Measurements from ENCODE around the gene TMEM179.
A peak's percentile ranks its signal among the peaks of the same experiment; 100 is the strongest.
"Not testable (repeated sequence)": the region's sequence is repeated elsewhere in the genome, so short reads cannot be mapped to it uniquely, and the experiment has no call there.

The TMEM179 gene

DNA sequence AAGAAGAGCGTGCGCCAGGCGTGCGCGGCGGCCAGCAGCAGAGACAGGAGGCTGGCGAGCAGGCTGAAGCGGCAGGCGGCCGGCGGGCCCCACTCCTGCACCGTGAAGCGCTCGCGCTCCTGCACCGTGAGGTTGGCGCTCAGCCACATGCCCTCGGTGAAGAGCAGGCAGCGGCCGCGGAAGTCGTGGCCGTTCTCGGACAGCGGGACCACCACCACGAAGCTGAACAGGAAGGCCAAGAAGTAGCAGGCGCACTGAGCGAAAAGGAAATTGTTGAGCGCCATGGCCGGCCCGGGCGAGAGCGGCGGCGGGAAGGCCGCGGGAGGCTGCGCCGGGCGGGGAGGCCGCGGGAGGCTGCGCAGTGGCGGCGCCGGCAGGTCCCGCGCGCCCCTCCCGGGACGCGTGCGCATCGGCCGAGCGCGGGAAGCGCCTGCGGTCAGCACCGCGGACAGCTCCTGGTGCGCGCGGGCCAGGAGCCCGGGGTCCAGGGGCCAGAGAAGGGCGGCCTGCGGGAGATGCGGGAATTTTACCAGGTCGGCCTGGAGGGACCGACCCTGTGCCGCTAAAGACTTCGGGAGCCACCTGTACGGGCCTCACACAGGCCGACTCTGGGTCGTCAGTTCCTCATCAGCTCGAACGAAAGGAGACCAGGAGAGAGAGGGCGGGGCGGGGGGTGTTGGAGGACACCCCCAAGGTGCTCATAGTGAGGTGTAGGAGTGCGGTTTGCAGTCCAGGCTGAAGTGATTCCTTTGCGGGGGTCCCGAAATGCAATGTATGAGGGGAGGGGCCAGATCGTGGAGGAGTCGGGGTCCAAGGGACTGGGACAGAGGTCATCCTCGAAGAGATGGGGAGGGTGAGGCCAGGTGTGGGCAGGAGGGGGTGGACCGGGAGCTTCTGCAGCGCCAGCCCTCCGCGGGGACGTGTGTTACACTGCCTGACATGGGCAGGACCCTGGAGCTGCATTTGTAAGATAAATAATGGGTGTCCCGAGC is at the start of gene TMEM179:
TSS of gene TMEM179 (minus strand) at position 315 of the 992 bp plus-strand sequence. CDS start at position 284, 31 bp downstream.
- Mint-ChIP-seq H3K9me3 (peaks cover 7% of the 10 kb centered on the region), H3K27ac (no peak within 1 kb of the TSS), H3K27me3 (peaks cover 23% of the 10 kb centered on the region), H3K4me3 (no peak within 1 kb of the TSS), H3K4me1 (peaks cover 2% of the 10 kb centered on the region), H3K36me3 (no peaks in the 10 kb centered on the region)
- DNase-seq (ENCODE audit: low spot score in 2 of 2) = no peak
- ATAC-seq (ENCODE audit: low read depth) = no peak

DNA sequence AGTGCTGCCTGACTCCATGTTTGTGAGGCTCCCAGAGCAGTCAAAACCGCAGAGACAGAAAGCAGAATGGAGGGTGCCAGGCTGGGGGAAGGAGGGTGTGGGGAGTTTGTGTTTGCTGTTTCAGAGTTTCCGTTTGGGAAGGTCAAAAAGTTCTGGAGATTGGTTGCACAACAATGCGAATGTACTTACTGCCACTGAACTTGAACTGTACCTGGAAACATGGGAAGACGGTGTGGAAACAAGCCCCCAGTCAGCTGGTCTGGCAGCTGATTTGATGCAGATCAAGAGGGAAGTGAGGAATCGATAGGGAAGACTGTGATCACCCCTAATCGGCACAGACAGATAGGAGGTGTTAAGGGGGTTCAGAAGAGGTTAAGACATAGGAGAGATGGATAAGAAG is 49.5 kb upstream of the TMEM179 start:
- Mint-ChIP-seq H3K27me3 (no peaks in the 10 kb centered on the region), H3K4me1 (peaks cover 45% of the 10 kb centered on the region), H3K27ac (peak overlapping the region; percentile 99), H3K9me3 (peaks cover 1% of the 10 kb centered on the region), H3K4me3 (no peak overlapping the region), H3K36me3 (no peaks in the 10 kb centered on the region)
- DNase-seq (ENCODE audit: low spot score in 2 of 2) (no peak), ATAC-seq (ENCODE audit: low read depth) (no peak)

DNA sequence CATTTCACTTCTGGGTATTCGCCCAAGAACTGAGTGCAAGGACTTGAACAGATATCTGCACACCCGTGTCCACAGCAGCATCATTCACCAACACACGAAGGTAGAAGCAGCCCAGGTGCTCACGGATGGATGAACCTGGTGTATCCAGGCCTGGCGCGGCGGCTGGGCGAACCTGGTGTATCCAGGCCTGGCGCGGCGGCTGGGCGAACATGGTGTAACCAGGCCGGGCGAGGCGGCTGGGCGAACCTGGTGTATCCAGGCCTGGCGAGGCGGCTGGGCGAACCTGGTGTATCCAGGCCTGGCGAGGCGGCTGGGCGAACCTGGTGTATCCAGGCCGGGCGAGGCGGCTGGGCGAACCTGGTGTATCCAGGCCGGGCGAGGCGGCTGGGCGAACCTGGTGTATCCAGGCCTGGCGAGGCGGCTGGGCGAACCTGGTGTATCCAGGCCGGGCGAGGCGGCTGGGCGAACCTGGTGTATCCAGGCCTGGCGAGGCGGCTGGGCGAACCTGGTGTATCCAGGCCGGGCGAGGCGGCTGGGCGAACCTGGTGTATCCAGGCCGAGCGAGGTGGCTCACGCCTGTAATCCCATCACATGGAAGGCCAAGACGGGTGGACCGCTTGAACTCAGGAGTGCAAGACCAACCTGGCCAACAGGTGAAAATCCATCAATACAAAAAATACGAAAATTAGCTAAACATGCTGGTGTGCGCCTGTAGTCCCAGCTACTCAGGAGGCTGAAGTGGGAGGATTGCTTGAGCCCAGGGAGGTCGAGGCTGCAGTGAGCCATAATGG is 48.8 kb upstream of the TMEM179 start:
- ATAC-seq (ENCODE audit: low read depth) = not testable (repeated sequence)
- H3K4me1 Mint-ChIP-seq = peaks cover 43% of the 10 kb centered on the region

DNA sequence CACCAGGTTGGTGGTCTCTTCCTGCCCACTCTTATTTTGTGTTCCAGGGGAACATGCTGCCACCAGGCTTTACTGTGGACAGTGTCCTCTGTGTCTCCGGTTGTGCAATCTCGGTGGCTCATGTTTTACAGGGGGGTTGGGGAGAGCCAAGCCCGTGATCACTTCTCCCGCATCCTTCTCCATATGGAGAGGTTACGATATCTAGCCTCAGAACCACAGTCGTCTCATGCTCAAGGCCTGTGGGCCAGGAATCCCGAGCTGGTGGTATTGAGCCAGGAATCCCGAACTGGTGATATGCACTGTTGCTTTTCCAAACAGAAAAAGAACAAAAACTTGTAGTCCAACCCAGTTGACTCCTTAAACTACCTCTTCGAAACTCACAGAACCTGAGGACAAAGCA is 47.8 kb upstream of the TMEM179 start:
- Mint-ChIP-seq H3K27me3 (no peaks in the 10 kb centered on the region), H3K9me3 (peaks cover 1% of the 10 kb centered on the region), H3K4me1 (peaks cover 39% of the 10 kb centered on the region), H3K4me3 (no peak overlapping the region), H3K27ac (no peak overlapping the region), H3K36me3 (no peaks in the 10 kb centered on the region)
- ATAC-seq (ENCODE audit: low read depth) (no peak), DNase-seq (ENCODE audit: low spot score in 2 of 2) (no peak)

More for the DNA sequence above, 48.8 kb upstream of the TMEM179 start:
- not testable (repeated sequence) for DNase-seq (ENCODE audit: low spot score in 2 of 2); H3K9me3 Mint-ChIP-seq; H3K4me3 Mint-ChIP-seq; H3K36me3 Mint-ChIP-seq; H3K27me3 Mint-ChIP-seq
- H3K27ac Mint-ChIP-seq = peak overlapping the region; percentile 99

DNA sequence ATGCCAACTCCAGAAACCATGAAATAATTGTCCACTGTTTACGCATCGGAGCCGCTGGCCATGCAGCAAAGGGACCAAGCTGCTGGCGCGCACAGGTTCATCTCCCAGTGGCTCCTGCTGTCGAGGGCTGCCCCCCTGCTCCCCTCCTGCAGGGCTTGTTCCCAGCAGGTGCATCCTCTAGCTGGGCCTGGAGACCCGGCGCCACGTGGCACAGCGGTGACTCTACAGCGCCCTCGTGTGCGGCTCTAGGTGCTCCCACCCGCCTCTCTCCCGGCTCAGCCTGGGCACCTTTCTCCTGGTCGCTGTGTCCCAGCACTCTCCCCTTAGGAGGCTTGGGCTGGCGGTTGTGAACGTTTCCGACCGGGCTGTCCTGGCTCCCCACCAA is 47.3 kb upstream of the TMEM179 start:
- no peaks in the 10 kb centered on the region for H3K27me3 Mint-ChIP-seq
- H3K4me3 Mint-ChIP-seq = no peak overlapping the region
- peaks cover 37% of the 10 kb centered on the region for H3K4me1 Mint-ChIP-seq
- peaks cover 1% of the 10 kb centered on the region for H3K9me3 Mint-ChIP-seq
- no peak for ATAC-seq (ENCODE audit: low read depth)
- no peak overlapping the region for H3K27ac Mint-ChIP-seq
- no peak for DNase-seq (ENCODE audit: low spot score in 2 of 2)
- H3K36me3 Mint-ChIP-seq = no peaks in the 10 kb centered on the region

DNA sequence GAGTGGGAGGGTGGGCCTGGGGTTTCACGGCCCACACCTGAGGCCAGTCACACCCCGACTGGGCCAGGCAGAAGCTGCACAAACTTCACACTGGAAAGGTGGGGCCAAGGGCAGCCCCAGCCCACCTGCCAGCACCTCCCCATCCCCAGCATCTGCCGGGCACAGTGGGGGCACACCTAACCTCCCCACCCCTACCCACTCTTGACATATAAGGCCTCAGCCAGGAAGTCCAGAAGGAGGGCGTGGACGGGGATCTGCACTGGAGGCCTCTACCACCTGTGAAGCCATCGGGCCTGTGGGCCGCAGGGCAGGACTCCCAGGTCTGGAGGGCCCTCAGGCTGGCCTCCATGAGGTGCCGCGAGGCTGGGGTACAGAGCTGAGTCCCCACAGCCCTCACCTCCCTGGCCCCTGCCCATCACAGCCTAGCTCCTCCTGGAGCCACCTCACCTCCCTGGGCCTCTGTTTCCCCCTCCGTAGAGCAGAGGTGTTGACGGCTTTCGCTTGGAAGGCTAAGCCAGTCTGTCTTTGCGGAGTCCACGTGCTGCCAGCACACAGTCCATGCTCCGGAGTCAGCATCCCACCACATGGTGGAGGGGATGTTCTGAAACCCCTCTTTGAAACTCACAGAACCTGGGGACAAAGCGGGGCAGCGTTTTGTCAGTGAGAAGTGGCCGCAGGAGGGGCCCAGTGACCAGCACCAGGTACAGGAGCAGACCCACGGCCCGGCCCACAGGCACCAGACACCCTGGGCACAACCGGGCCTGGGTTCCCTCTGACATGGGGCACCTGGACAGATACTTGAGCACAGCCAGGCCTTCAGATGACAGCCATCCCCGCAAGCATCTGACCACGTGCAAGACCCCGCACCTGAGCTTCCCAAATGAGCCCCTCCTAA is 46.7 kb upstream of the TMEM179 start:
- no peak overlapping the region for H3K27ac Mint-ChIP-seq
- H3K4me3 Mint-ChIP-seq = no peak overlapping the region
- DNase-seq (ENCODE audit: low spot score in 2 of 2) (no peak), ATAC-seq (ENCODE audit: low read depth) (no peak)
- H3K9me3 Mint-ChIP-seq = peaks cover 1% of the 10 kb centered on the region
- peaks cover 31% of the 10 kb centered on the region for H3K4me1 Mint-ChIP-seq
- no peaks in the 10 kb centered on the region for H3K36me3 Mint-ChIP-seq
- H3K27me3 Mint-ChIP-seq = no peaks in the 10 kb centered on the region

DNA sequence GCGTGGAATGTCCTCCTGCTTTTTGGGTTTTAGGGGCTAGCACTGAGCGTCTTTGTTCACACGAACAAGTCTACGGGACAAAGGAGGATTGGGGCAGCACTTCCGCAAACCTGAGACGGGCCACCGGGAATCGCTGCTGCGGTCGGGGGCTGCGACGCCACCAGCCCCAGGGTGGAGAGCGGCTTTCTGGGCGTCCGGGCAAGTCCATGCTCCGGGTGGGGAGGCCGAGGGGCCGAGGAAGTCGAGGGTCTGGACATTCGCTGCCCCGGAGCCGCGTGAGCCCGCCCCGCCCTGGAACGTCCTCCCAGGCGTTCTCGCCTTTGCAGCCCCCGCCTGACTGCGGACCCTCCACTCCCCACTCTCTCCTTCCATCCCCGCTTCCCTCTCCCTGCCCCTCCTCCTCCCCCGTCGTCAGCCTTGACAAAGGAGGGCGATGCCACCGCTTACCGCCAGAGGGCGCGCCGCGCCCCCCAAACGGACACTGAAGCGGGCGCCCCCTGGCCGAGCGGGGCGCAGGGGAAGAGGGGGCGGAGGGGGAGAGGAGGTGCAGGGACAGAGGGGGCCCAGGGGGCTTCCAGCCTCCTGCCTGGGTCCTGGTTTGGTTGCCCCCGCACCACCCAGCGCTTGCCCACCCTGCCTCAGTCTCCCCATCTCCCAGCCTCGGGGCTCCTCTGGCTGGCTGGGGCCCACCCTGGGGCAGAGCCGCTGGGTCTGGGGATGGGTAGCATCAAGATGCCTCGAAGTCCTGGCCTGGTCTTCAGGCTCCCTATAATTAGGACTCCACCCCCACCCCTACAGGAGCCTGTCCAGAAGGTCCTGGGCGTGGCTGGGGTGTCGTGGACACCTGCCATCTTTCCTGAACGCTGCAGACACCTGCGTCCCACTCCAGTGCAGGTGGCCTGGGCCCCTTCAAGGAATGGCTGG is 45.7 kb upstream of the TMEM179 start:
- ATAC-seq (ENCODE audit: low read depth) = peak; percentile 87
- H3K36me3 Mint-ChIP-seq = no peaks in the 10 kb centered on the region
- peak overlapping the region; percentile 87 for H3K27ac Mint-ChIP-seq
- H3K4me3 Mint-ChIP-seq = peak overlapping the region; percentile 88
- peaks cover 1% of the 10 kb centered on the region for H3K9me3 Mint-ChIP-seq
- H3K27me3 Mint-ChIP-seq = no peaks in the 10 kb centered on the region
- peak; percentile 85 to 91 for DNase-seq (ENCODE audit: low spot score in 2 of 2)
- peaks cover 22% of the 10 kb centered on the region for H3K4me1 Mint-ChIP-seq

DNA sequence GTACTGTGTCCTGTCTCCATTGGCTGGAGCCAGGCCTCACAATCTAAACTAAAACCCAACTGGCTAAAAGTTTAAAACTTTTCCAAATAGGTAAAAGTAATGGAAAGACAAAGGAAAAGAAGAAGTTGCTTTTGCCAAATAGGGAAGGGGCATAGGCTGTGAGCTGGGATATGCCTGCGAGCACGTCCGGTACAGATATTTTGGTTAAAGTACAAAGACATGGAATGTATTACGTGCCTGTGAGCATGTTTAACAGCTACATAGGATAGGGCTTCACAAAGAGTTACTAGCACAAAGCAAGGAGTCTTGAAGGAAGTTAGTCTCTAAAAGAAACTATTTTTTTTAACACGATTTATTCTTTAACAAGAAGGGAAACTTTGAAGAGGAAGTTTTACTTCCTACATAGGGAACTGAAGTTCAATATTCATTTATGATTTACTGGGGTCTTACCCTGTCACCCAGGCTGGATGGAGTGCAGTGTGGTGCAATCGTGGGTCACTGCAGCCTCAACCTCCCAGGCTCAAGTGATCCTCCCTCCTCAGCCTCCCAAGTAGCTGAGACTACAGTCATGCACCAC is 43.0 kb upstream of the TMEM179 start:
- peaks cover 18% of the 10 kb centered on the region for H3K4me1 Mint-ChIP-seq
- ATAC-seq (ENCODE audit: low read depth) (peak; percentile 36), DNase-seq (ENCODE audit: low spot score in 2 of 2) (no peak)
- no peaks in the 10 kb centered on the region for H3K9me3 Mint-ChIP-seq
- no peaks in the 10 kb centered on the region for H3K36me3 Mint-ChIP-seq
- no peaks in the 10 kb centered on the region for H3K27me3 Mint-ChIP-seq
- H3K27ac Mint-ChIP-seq = peak overlapping the region; percentile 75
- H3K4me3 Mint-ChIP-seq = no peak overlapping the region

DNA sequence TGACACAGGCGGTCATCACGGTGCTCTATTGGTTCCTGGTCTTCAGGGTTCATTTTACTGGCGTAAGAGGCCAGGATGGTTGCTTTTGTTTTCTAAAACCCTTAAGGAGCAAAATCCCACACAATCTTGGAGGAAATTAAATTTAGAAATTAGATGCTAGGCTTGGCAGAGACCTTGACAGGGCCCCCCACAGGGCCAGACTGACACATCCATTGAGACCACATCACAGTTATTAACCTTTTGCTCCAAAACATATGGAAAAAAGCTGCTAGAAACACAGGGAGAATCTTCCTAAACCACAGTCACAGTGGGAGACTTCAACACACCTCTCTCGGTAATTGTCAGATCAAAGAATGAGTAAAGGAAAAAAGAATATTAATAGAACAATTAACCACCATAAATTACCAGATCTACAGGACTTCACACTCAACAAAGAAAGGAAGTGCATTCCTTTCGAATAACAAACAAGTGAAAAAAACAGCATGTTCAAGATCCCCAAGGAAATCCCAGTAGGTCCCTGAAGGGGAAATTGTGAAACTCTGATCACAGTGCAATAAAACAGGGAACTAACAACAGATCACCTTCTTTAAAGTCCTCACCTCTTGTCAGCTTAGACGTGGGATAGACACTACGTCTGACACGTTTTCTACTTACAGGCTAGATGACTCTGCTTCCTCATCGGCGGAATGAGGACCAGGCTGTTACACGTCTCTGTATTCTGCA is 40.2 kb upstream of the TMEM179 start:
- Mint-ChIP-seq H3K27ac (no peak overlapping the region), H3K36me3 (no peaks in the 10 kb centered on the region), H3K4me3 (no peak overlapping the region)

DNA sequence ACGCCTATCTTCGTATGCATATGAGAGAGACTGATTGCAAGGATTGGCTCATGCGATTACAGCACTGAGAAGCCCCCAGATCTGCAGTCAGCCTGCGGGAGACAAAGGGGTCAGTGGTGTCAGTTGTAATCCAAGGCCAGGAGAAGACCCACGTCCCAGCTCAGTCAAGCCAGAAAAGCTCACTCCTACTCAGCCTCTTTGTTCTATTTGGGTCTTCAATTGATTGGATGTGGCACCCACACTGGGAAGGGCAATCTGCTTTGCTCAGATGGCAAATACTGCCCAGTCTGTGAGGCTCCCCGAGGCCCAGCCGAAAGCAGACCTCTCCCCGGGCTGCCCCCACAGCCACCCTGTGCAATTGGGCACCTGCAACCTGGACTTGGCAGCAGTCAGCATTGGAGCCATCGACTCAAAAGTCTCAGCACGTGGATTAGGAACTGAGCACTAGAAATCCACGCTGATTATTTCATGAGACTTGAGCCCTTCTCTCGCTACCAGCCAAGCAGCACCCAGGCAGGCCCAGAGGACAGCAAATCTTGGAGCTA is 39.6 kb upstream of the TMEM179 start:
- DNase-seq (ENCODE audit: low spot score in 2 of 2) (no peak), ATAC-seq (ENCODE audit: low read depth) (no peak)
- Mint-ChIP-seq H3K36me3 (no peaks in the 10 kb centered on the region), H3K4me1 (peaks cover 13% of the 10 kb centered on the region), H3K27me3 (no peaks in the 10 kb centered on the region), H3K27ac (no peak overlapping the region), H3K4me3 (no peak overlapping the region), H3K9me3 (no peaks in the 10 kb centered on the region)

More for the DNA sequence above, 40.2 kb upstream of the TMEM179 start:
- DNase-seq (ENCODE audit: low spot score in 2 of 2) (no peak), ATAC-seq (ENCODE audit: low read depth) (no peak)
- Mint-ChIP-seq H3K27me3 (no peaks in the 10 kb centered on the region), H3K9me3 (no peaks in the 10 kb centered on the region), H3K4me1 (peaks cover 15% of the 10 kb centered on the region)

DNA sequence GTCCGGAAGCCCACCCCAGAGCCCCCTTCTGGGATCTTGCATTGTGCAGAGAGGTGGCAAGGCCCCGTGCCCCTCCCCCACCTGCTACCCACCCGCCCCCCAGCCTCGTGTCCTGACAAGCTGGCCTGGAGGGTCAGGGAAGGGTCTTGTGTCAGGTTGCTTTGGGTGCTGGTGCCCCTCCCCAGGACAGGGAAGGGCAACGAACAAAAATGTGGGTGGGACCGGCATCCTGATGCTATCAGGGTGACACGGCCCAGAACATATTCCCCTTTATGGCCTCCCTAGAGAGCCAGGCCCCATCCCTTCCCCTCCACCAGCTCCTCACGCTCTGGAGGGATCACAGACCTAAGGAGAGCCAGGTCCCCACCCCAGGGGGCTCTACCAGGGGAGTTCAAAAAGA is 38.7 kb upstream of the TMEM179 start:
- H3K36me3 Mint-ChIP-seq = no peaks in the 10 kb centered on the region
- DNase-seq (ENCODE audit: low spot score in 2 of 2) (no peak), ATAC-seq (ENCODE audit: low read depth) (no peak)
- peaks cover 9% of the 10 kb centered on the region for H3K4me1 Mint-ChIP-seq
- H3K4me3 Mint-ChIP-seq = no peak overlapping the region
- peaks cover 2% of the 10 kb centered on the region for H3K27me3 Mint-ChIP-seq
- H3K27ac Mint-ChIP-seq = no peak overlapping the region
- no peaks in the 10 kb centered on the region for H3K9me3 Mint-ChIP-seq

DNA sequence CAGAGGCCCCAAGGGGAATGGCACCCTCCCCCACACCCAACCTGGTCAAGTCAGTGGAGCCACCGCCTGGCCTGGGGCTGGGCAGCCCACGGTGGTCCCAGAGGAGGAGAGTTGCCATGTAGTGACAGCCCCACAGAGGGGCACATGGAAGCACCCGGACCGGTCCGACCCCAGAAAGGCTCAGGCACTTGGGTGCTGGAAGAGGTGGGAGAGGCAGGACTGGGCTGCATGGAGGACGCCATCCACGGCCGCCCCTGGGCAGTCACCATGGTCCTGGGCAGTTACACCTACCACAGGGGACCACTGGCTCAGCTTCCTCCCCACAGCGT is 37.9 kb upstream of the TMEM179 start:
- H3K36me3 Mint-ChIP-seq = no peaks in the 10 kb centered on the region
- H3K4me3 Mint-ChIP-seq = no peak overlapping the region
- no peak overlapping the region for H3K27ac Mint-ChIP-seq
- H3K9me3 Mint-ChIP-seq = no peaks in the 10 kb centered on the region
- ATAC-seq (ENCODE audit: low read depth) (no peak), DNase-seq (ENCODE audit: low spot score in 2 of 2) (no peak)
- H3K4me1 Mint-ChIP-seq = peaks cover 6% of the 10 kb centered on the region
- peaks cover 2% of the 10 kb centered on the region for H3K27me3 Mint-ChIP-seq

Data from memory B cell (primary cell).